ENCODE measurements around the gene SUMF1. TPM values are rescaled to one million over a fixed set of nuclear protein-coding genes. Genes with fewer than 3 reads are reported as not detected.

The SUMF1 gene
- total RNA-seq, 1 experiment from 2014 or later = 26.6 TPM

DNA sequence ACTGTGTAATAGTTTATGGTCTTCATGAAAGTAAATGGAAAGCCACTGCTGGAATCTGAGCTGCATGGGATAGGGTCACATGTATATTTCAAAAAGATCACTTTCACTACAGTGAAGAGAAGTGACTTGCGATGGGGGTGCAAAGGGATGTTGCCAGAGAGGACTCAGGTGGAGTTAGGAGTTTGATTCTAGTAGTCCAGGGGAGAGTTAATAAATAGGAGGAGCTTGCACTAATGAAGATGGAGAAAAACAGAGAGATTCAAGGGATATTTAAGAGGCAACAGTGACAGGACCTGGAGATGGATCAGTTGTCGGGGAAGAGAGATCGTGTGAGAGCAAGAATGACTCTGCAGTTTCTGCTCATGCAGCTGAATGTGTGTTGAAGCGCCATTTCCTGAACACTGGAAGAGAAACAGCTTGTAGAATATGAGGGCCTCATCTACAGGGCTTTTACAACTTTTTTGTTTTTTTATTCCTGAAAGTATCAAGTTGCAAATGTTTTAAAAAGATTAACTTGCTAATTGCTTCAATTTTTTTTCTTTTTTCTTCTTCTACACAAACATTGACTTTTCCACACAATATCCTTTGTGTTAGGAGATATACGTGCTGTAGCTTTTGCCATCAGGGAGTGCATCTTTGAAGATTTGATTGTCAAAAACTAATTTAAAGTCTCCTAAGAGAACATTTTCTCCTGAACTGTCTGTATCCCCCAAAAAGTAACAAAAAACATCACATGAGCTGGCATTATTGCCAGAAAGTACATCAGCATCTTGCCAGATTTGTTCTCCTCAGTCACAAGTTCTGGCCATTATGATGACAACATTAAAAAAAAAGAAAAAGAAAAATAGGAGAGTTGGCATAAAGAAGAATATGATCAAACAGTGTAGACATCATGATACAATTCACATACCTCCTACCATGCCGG lies 126.4 kb downstream of the SUMF1 start:
- BruUV-seq (replicated peaks) = no TSS peak
- Histone ChIP-seq H3K27ac (ENCODE audit: low read depth, low read length) (no peak overlapping the region), H3K27me3 (ENCODE audit: insufficient read depth, low read length) (no peaks in the 10 kb centered on the region), H3K9me2 (ENCODE audit: insufficient read depth) (no peaks in the 10 kb centered on the region), H3K4me1 (ENCODE audit: control insufficient read depth in 1 of 2, insufficient read depth in 2 of 2, low read length in 2 of 2) (no peaks in the 10 kb centered on the region), H3K36me3 (ENCODE audit: control insufficient read depth in 1 of 2, insufficient read depth in 2 of 2, low read length in 2 of 2) (no peaks in the 10 kb centered on the region), H2AFZ (ENCODE audit: low read depth, low read length, poor library complexity, severe bottlenecking) (no peak overlapping the region), H3K79me2 (ENCODE audit: insufficient read depth, low read length) (no peaks in the 10 kb centered on the region), H3K9me3 (ENCODE audit: control insufficient read depth in 1 of 2, insufficient read depth in 1 of 2, low read depth in 1 of 2, low read length in 2 of 2) (no peaks in the 10 kb centered on the region), H4K20me1 (ENCODE audit: insufficient read depth) (no peaks in the 10 kb centered on the region), H3K4me3 (replicated peaks in 1 of 2; ENCODE audit: low read depth in 1 of 2, low read length in 2 of 2) (no peak overlapping the region), H3K4me2 (ENCODE audit: low read length) (no peak overlapping the region), H3K9ac (ENCODE audit: low read length) (no peak overlapping the region)
- ChIA-PET RAD21 (ENCODE audit: low non-redundant PET in 1 of 2, low total read pairs in 2 of 2, uncharacterized antibody in 2 of 2, unreplicated experiment in 2 of 2) (no interaction called here), CTCF (interaction anchor here (1.0 to 2.3 kb wide), 3 partner anchors 10 to 1141 kb away, joined by 3 to 11 read pairs (median 4); no protein-coding TSS in a partner anchor), POLR2A (no interaction called here)
- DNase-seq (ENCODE audit: low read depth, low spot score) (no peak), ATAC-seq (no peak)
- TF ChIP-seq, protein P1, sequence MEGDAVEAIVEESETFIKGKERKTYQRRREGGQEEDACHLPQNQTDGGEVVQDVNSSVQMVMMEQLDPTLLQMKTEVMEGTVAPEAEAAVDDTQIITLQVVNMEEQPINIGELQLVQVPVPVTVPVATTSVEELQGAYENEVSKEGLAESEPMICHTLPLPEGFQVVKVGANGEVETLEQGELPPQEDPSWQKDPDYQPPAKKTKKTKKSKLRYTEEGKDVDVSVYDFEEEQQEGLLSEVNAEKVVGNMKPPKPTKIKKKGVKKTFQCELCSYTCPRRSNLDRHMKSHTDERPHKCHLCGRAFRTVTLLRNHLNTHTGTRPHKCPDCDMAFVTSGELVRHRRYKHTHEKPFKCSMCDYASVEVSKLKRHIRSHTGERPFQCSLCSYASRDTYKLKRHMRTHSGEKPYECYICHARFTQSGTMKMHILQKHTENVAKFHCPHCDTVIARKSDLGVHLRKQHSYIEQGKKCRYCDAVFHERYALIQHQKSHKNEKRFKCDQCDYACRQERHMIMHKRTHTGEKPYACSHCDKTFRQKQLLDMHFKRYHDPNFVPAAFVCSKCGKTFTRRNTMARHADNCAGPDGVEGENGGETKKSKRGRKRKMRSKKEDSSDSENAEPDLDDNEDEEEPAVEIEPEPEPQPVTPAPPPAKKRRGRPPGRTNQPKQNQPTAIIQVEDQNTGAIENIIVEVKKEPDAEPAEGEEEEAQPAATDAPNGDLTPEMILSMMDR (IDR thresholded peaks at IDR 0.05 in 2 of 3, conservative IDR thresholded peaks at IDR 0.05 in 1 of 3; ENCODE audit: borderline replicate concordance in 1 of 3, insufficient read depth in 1 of 3, low read depth in 2 of 3, low read length in 2 of 3) = no peak
- TF ChIP-seq EZH2phosphoT487 (IDR thresholded peaks at IDR 0.05; ENCODE audit: borderline replicate concordance) (no peak), ZNF274 (IDR thresholded peaks at IDR 0.05; ENCODE audit: low read depth, low read length) (no peak), ZFX (IDR thresholded peaks at IDR 0.05) (no peak), TCF7L2 (IDR thresholded peaks at IDR 0.05; ENCODE audit: borderline replicate concordance, extremely low read depth, insufficient read depth, insufficient read length) (no peak), FOSL1 (IDR thresholded peaks at IDR 0.05; ENCODE audit: low read depth) (no peak), POLR2A (IDR thresholded peaks at IDR 0.05; ENCODE audit: borderline replicate concordance, extremely low read depth, insufficient read depth, insufficient read length) (no peak), CEBPB (IDR thresholded peaks at IDR 0.05; ENCODE audit: low read depth) (no peak), SRF (IDR thresholded peaks at IDR 0.05; ENCODE audit: low read depth) (no peak), SP1 (IDR thresholded peaks at IDR 0.05; ENCODE audit: low read depth) (no peak), JUND (IDR thresholded peaks at IDR 0.05) (no peak), EZH2 (IDR thresholded peaks at IDR 0.05) (no peak), ELF1 (IDR thresholded peaks at IDR 0.05; ENCODE audit: borderline replicate concordance, low read depth) (no peak), RAD21 (IDR thresholded peaks at IDR 0.05; ENCODE audit: low read depth) (no peak), POLR2AphosphoS5 (IDR thresholded peaks at IDR 0.05; ENCODE audit: low read depth, low read length) (no peak), SIN3A (IDR thresholded peaks at IDR 0.05; ENCODE audit: low read depth) (no peak), EGR1 (IDR thresholded peaks at IDR 0.05; ENCODE audit: low read depth) (no peak), CBX3 (IDR thresholded peaks at IDR 0.05; ENCODE audit: low read depth) (no peak), YY1 (IDR thresholded peaks at IDR 0.05; ENCODE audit: extremely low read depth, insufficient replicate concordance, low read depth, low read length) (no peak)
- TF ChIP-seq, protein P2, sequence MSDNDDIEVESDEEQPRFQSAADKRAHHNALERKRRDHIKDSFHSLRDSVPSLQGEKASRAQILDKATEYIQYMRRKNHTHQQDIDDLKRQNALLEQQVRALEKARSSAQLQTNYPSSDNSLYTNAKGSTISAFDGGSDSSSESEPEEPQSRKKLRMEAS (IDR thresholded peaks at IDR 0.05) = no peak
- intact Hi-C loops (cut with micrococcal nuclease) = no loop called here
